ENCODE results near the gene ITPK1. TPM values are rescaled to one million over a fixed set of nuclear protein-coding genes. Genes with fewer than 3 reads are reported as not detected.

ITPK1 gene
- total RNA-seq, 1 experiment from 2014 or later: 37.7 TPM

DNA sequence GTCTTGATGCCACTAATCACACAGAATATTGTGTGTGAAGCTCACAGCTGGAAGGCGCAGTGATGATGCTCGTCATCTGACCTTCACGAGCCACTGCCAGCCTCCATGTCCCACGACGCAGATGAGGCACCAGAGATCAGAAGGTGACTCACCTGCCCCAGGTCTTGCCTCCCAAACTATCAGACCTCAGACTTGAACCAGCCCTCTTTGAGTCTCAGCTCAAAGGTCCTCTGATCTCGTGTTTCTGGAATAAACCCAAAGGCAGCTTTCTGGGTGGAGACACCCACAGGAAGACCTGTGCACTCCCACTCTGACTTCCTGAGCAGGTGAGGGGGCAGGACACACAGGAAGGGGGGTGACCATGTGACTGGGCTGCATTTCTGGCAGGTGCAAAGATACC lies 212.4 kb downstream of the ITPK1 start:
- no peak overlapping the region for H3K4me3 ChIP-seq
- 0 out of 2 replicates have a peak, but pooled peaks cover 3% of the 10 kb centered on the region for H3K27me3 ChIP-seq
- no peaks in the 10 kb centered on the region for H3K36me3 ChIP-seq
- H3K9me3 ChIP-seq: no peaks in the 10 kb centered on the region
- no peak for DNase-seq

DNA sequence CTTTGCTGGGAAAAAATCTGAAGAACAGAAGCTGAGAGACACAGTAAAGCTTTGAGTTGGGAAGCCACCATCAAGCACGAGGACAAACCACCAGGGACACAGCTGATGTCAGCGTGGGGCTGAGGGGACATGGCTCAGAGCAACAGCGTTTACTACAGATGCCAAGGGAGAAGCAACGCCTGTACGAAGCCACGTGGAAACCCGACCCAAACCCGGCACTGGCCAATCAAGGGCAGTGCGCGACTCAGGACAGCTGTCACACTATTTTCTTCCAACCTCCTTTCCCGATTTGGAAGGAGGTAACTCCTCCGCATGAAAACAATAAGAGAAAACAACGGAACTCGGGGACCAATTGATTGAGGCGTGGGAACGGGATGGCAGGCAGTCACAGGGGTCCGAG lies 213.0 kb downstream of the ITPK1 start:
- 0 out of 2 replicates have a peak, but pooled peaks cover 3% of the 10 kb centered on the region for H3K27me3 ChIP-seq
- no peaks in the 10 kb centered on the region for H3K36me3 ChIP-seq
- DNase-seq: no peak
- no peak overlapping the region for H3K4me3 ChIP-seq
- H3K9me3 ChIP-seq: no peaks in the 10 kb centered on the region

DNA sequence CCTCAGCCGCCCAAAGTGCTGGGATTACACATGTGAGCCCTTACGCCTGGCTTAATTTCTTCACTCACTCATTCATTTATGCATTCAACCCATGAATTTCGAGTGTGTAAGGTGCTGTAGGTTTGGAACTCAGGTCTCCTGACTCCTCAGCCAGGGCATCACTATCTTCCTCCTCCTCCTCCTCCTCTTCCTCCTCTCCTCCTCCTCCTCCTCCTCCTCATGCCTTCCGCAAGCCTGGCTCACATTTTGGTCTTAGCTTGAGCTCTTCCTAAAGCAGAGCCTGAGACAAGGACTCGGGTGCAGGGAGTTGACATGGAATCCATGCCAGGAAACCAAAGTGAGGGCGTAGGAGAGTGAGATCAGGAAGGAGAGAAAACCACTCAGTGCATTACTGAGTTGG lies 213.5 kb downstream of the ITPK1 start:
- Histone ChIP-seq H3K27me3 (0 out of 2 replicates have a peak, but pooled peaks cover 3% of the 10 kb centered on the region), H3K36me3 (no peaks in the 10 kb centered on the region), H3K9me3 (no peaks in the 10 kb centered on the region), H3K4me3 (no peak overlapping the region)
- DNase-seq: no peak

GRCh38 chr14:92900660-92901059 lies 215.1 kb downstream of the ITPK1 start:
- Histone ChIP-seq H3K4me3 (no peak overlapping the region), H3K27me3 (0 out of 2 replicates have a peak, but pooled peaks cover 3% of the 10 kb centered on the region), H3K9me3 (no peaks in the 10 kb centered on the region), H3K36me3 (no peaks in the 10 kb centered on the region)
- DNase-seq: no peak

DNA sequence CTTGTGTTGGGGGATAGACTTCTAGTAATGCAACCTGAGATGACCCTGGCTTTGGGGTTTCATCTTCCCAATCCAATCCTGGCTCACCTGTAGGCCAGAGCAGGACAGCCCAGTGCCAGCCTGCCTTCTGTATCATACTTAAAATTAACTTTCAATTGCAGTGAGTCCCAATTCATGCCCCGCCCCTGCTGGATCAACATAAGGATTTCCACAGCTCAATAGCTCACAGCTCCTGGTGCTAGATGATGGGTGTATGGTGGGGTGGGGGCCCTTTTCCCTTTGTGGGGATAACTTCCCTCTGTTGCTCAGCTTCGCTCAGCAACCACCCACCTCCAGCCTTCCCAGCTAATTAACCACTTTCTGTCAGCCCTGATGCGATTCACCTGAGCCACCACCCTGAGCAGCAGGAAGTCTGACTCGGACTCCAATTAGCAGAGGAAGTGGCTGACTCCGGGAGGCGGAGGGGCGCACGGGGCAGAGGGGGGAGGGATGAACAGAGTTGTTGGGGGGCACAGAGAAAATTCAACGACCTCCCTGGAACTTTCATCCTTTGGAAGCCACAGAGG lies 217.1 kb downstream of the ITPK1 start:
- H3K4me3 ChIP-seq: no peak overlapping the region

GRCh38 chr14:92897922-92898565 lies 217.7 kb downstream of the ITPK1 start:
- H3K36me3 ChIP-seq: no peaks in the 10 kb centered on the region
- no peak for DNase-seq
- H3K27me3 ChIP-seq: 0 out of 2 replicates have a peak, but pooled peaks cover 3% of the 10 kb centered on the region
- no peaks in the 10 kb centered on the region for H3K9me3 ChIP-seq
- no peak overlapping the region for H3K4me3 ChIP-seq

More for the DNA sequence above, 217.1 kb downstream of the ITPK1 start:
- H3K36me3 ChIP-seq: no peaks in the 10 kb centered on the region
- H3K27me3 ChIP-seq: 0 out of 2 replicates have a peak, but pooled peaks cover 3% of the 10 kb centered on the region
- H3K9me3 ChIP-seq: no peaks in the 10 kb centered on the region
- DNase-seq: no peak

DNA sequence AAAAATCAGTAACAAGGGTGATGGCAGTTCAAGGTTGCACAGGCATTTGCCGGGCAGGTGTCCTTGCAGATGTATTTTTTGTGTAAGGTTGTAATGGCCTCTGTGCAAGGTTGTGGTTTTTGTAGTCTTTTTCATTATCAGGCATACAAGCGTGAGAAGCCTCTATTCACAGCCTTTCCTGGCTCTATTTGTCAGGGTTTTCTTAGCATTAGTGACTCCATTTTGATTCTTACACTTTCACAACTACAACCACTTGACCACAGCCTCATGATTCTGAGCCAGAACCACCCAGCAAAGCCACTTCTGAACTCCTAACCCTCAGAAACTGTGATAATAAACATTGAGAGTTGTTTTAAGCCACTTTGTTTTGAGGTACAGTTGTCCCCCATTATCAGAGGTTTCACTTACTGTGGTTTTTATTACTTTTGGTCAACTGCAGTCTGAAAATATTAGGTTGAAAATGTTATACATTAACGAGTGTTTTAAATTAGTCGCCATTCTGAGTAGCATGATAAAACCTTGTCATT lies 220.3 kb downstream of the ITPK1 start:
- no peaks in the 10 kb centered on the region for H3K27me3 ChIP-seq
- H3K9me3 ChIP-seq: no peaks in the 10 kb centered on the region; the same call in 1 of the 2 replicates
- DNase-seq: no peak
- H3K36me3 ChIP-seq: no peaks in the 10 kb centered on the region
- H3K4me3 ChIP-seq: no peak overlapping the region

DNA sequence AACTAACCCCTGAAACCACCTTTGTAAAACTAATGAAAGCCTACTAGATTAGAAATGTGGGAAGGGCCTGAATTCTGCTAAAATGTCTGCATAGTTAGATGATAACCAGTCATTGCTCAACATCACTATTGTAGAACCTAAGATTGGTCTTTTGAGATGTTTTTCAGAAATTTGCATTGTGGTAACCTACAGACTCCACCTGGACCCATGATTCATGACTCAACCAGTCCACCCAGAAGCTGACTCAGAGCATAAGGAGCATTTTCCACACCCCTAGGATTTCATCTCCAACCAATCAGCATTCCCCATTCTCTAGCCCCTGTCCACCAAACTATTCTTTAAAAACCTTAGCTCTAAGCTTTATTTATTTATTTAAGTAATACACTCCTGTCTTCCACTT lies 223.1 kb downstream of the ITPK1 start:
- Histone ChIP-seq H3K27me3 (no peaks in the 10 kb centered on the region), H3K36me3 (no peaks in the 10 kb centered on the region), H3K4me3 (no peak overlapping the region), H3K9me3 (no peaks in the 10 kb centered on the region; the same call in 1 of the 2 replicates)
- DNase-seq: no peak

DNA sequence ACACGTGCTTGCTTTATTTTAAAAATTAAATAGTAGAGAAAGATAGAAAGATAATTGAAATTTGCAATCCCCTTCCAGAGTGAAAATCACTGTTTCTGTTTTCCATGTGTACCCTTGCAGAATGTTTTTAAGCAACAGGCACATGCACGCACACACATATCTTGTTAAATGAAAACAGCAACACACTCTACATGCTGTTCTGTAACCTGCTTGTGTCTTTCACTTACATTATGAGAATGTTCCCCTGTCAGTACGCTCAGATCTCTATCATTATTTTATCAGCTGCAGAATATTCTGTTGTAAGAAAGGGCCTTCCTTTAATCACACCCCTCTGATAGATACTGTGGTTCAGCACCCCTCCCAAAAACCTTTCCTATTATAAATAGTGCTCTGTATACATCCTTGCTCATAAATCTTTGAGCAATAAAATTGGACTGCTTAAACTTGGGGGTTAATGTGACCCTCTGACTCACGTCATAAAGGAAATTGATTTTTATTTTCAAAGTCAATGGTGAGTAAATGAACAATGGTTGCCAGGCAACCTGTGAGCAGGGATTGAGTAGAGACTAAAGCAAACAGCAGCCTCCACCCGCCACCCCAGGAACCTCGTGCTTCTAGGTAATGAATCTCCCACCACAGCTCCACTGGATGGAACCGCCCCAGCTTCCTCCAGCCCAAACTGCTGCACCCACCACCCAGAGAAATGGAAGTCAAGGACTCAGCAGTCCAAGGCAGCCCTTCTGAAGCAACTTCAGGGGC lies 224.7 kb downstream of the ITPK1 start:
- Histone ChIP-seq H3K27me3 (no peaks in the 10 kb centered on the region), H3K36me3 (no peaks in the 10 kb centered on the region), H3K4me3 (no peak overlapping the region), H3K9me3 (no peaks in the 10 kb centered on the region; the same call in 1 of the 2 replicates)
- no peak for DNase-seq

- H3K9me3 ChIP-seq: no peaks in the 10 kb centered on the region; the same call in 1 of the 2 replicates
- no peaks in the 10 kb centered on the region for H3K27me3 ChIP-seq
- no peak overlapping the region for H3K4me3 ChIP-seq
- no peak for DNase-seq
- no peaks in the 10 kb centered on the region for H3K36me3 ChIP-seq
Measured at GRCh38 chr14:92888896-92889295, 226.8 kb downstream of the ITPK1 start.

GRCh38 chr14:92887157-92887556 lies 228.6 kb downstream of the ITPK1 start:
- H3K36me3 ChIP-seq: no peaks in the 10 kb centered on the region
- no peak for DNase-seq
- H3K9me3 ChIP-seq: no peaks in the 10 kb centered on the region
- no peaks in the 10 kb centered on the region for H3K27me3 ChIP-seq
- H3K4me3 ChIP-seq: no peak overlapping the region

Other genes starting within 250 kb of the ITPK1 start
- gene CHGA, start 192.8 kb downstream of the ITPK1 start, total RNA-seq (2014; rRNA removed; shearing (Covaris generic); ENCODE audit: low replicate concordance): not detected in 2 replicates
- 8.5 and 13.3 TPM in 2 replicates for gene MOAP1, start 69.0 kb upstream of the ITPK1 start, total RNA-seq (2014; rRNA removed; shearing (Covaris generic); ENCODE audit: low replicate concordance)
- gene LYSET, start 69.4 kb upstream of the ITPK1 start, total RNA-seq (2014; rRNA removed; shearing (Covaris generic); ENCODE audit: low replicate concordance): 4.4 and 7.0 TPM in 2 replicates
- 3.8 and 6.0 TPM in 2 replicates for gene GON7, start 91.1 kb upstream of the ITPK1 start, total RNA-seq (2014; rRNA removed; shearing (Covaris generic); ENCODE audit: low replicate concordance)
- gene UBR7, start 91.3 kb upstream of the ITPK1 start, total RNA-seq (2014; rRNA removed; shearing (Covaris generic); ENCODE audit: low replicate concordance): 18.5 and 25.0 TPM in 2 replicates
- gene BTBD7, start 217.1 kb upstream of the ITPK1 start, total RNA-seq (2014; rRNA removed; shearing (Covaris generic); ENCODE audit: low replicate concordance): 4.8 and 8.6 TPM in 2 replicates
- not detected in 2 replicates for gene COX8C, start 231.3 kb upstream of the ITPK1 start, total RNA-seq (2014; rRNA removed; shearing (Covaris generic); ENCODE audit: low replicate concordance)